8988T (cell line): Measurements from ENCODE around the gene HSPB9.
"Not testable (repeated sequence)": the region's sequence is repeated elsewhere in the genome, so short reads cannot be mapped to it uniquely, and the experiment has no call there.

Experiments
- DNase-seq: peaks from one replicate; pipeline ENCODE4 v3.0.0; 2011

HSPB9 gene

DNA sequence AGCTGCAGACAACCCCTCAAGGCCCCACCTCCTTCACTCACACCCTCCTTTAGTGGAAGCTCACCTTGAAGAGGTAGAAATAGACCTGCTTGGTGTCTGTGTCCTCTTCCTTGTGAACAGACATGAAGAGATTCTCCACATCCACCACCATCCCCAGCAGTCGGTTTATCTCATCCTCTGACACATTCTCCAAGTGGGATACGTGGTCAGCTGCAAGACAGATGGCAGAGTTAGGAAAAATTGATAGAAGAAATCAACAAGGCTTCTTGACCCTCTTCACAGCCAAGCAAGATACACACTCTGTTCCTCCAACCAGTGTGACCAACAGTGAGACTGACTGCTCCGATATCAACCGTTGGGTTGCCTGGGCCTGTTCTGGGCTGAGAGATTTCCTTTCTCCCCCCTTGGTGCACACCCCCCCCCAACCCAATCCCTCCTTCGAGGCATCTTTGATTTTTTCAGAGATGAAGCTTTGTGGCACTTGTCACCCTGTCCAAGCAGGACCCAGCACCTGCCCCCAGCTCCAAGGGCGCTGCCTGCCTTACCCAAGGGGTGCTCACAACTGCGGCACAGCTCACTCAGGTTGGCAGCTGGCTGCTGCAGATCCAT is 2.3 kb upstream of the HSPB9 start:
- no peak for DNase-seq

DNA sequence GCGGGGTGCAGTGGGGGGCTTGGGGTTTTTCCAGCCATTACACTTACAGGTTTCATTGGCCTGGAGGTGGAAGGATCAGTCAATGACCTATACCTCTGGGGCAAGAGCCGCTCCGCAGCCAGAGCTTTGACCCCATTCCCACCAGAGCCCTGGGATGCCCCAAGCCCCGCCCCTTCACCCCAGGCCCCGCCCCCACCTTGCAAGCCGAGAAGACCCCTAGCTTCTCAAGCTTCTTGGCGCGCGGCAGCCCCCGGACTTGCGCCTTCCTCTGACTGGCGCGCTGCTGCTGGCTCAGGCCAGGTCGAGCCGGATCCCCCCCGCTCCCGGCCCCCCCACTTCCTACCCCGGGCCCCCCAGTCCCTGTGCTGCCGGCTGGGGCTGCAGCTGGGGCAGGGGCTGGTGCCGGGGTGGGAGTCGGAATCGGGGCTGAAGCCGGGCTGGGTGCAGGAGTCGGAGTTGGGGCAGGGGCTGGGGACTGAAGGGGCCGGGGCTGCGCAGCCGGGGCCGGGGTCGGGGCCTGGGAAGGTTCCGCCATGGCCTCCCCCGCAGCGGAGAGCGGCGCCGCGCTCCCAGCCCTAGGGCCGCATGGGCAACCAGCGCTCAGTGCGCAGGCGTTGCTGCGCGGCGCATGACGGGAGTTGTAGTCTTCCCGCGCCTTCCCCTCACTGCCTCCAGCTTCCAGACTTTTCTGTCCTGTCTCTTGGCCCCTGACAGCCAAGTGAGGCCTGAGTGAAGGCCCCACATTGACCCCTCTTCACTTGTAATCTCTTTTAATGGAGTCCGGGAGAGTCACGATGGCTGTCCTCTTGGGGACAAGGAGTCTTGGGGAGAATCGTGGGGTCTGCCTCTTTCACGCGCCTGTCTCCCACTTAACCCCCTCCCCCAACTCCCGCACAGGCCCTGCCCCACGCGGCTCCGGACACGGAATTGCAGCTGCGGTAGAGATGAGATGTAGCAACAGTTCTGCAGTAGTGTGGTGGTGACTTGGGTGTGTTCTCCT is 1.5 kb upstream of the HSPB9 start, which contains the start of gene KAT2A:
Gene KAT2A, minus strand, starts transcription at position 598 of the 1,000 bp plus-strand sequence. Its CDS starts 63 bp downstream, at position 535.
- peak; percentile 95 for DNase-seq

DNA sequence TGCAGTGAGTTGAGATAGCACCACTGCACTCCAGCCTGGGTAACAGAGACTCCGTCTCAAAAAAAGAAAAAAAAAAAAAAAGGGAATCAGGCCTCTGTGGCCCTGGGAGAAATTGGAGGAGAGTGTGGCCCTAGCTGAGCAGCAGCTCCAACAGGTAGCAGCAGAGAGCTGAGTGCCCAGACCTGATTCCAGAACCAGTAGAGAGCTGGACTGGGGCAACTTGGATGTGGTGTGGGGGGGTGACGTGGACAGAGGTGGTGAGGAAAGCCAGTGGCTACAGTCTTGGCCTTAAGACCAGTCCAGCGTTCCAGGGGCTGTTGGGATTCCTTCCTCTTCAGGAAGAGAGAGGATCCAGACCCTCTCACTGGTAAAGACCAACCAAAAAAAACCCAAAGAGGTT is 1.7 kb downstream of the HSPB9 start:
- DNase-seq = no peak

DNA sequence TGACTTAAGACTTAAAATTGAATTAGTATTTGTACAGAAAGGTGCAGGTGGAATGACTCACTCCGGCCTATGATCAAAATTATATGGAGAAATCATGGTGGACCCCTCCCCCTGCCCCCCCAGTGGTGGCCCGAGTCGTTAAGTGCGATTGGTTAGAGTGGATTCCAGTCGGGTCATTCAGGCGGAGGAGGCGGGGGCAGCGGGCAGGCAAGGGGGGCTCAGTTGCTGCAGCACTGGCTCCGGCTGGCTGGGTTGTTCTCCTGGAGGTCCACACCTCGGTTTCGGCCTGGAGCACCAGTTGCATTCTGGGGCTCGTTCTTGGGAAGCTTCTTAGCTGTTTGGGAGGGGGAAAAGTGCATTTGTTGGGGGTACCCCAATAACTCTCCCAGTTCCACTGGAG is 3.0 kb downstream of the HSPB9 start:
- DNase-seq = no peak

DNA sequence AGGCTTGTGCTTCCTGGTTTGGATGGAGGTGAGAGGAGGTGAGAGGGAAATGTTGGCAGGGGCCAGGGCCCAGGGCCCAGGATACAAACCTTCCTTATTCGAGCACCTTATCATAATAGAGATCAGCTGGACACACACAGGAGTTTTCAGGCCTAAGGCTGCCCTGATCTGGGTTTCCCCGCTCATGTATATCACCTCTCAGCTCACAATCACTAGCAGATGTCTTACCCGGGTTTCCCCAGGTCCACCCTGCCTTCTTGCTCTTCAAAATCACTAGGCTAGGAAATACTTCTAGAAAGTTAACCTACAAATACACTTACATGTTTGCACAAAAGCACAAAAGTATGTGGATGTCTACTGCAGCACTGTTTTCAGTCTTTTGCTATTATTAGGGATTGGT is 4.2 kb downstream of the HSPB9 start:
- no peak for DNase-seq

DNA sequence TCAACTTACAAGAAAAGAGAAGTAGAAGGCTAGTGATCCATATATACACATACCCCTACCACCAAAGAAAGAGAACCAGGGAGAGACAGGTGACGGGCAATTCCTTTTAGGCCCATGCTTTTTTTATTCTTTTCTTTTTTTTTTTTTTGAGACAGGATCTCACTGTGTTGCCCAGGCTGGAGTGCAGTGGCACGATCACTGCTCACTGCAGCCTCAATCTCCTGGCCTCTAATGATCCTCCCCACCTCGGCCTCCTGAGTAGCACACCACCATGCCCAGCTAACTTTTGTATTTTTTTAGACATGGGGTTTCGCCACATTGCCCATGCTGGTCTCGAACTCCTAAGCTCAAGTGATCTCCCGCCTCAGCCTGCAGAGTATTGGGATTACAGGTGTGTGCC is 4.8 kb downstream of the HSPB9 start:
- DNase-seq = no peak

DNA sequence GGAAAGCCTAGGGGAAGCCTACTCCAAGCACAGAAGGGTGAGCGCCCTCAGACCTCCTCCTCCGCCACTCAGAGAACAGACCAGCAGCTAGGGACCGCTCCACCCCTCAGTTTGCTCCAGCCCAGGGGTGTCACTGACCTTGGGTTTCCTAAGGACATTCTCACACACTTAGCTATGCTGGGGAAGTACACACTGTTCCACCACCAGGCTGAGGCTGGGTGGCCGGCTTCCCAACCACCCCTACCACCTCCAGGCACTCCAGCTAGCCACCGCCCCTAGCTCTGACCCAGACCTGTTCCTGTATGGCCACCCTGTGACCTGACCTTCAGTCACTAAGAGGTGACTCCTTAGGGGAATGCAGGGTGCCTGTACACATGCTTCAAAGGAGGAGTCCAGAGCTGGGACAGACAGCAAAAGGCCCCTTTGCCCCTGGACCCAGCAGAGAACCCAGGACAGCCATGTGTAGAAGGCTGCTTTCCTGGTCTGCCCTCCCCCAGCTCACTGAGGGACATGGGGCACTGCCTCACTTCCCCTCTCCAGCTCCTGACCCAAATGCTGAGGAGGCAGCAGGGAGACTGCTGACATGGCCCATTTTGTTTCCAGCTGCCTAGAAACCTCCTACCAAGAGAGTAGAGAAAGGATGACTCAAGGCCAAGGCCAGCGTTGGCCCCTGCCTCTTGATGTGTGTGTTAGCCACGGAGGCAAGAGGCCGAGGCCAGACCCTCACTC is 6.7 kb downstream of the HSPB9 start:
- DNase-seq = no peak

DNA sequence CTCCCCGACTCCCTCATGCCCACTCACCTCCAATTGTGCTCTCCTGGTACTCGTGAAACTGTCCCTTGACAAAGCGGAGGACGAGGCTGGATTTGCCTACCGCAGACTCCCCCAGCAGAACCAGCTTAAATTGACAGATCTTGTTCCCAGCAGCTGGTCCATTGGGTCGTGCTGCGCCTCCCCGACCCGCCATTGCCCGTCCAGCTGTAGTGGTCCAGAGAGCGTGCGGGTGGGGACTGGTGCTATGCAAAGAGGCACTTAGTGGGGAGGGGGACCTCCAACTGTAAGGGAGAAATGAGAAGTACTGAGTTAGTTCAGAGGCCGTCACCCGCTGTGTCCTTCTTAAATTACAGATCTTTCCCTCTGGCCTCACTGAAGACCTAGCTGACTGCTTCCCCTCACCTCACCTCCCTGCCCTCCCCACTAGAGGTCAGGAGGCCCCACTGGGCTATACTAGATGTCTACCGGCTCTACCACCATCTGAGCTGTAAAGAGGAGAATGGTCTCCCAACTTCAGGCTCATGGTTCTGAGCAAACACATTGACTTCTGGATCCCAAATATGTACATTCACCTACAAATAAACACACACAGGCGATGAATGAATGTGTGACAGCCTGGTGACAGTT is 7.8 kb downstream of the HSPB9 start:
- DNase-seq = no peak

DNA sequence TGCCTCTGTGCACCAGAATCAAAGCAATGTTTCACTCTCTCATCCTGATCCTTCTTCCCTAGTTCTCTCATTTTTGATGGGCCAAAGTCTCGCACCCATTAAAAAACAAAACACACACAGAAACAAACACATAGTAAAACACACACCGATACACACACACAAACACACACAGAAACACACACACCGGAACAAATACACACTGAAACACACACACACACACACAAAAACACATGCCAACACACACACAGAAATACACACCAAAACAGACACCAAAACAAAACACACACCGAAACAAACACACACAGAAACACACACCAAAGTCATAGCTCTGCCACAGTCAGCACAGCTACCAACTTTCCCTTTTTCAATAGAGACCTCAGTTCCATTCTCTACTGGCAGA is 8.6 kb downstream of the HSPB9 start:
- no peak for DNase-seq

DNA sequence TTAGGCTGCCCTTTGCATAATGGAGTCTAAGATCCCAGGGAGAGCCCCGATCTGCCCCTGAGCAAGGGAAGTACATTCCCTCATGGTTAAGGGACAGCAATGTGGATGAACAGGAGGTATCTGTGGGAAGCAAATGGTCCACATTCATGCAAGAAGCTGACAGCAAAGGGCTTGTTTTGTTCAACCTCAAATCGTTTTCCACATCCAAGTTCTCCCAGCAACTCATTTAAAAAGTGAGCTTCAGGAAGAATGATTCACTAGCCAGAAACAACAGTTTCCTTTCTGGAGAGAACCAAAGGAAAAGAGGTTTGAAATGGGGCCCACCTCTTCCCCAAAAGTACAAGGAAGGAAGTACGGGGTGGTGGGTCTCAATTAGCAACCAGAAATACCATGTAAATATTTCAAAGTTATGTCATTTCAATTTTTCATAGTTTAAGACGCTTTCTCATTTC is 9.4 kb downstream of the HSPB9 start:
- DNase-seq = no peak

DNA sequence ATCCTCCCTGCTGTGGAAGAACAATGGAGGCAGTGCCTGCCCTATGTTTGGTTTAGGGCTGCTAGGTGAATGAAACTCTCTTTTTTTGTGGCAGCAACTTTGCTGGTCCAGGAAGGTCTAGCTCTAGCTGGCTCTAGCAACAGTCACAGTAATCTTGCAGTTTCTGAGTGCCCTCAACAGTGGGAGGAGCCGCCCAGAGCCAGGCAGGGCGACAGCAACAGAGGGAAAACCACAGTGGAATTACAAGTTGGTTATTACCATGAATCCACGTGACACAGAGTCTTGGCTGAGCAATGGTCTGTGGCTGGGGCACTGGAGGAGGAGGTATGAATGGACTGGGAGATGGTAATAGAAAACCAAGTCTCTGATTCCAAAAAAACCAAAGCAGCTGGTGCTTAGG is 10.3 kb downstream of the HSPB9 start:
- DNase-seq = no peak

DNA sequence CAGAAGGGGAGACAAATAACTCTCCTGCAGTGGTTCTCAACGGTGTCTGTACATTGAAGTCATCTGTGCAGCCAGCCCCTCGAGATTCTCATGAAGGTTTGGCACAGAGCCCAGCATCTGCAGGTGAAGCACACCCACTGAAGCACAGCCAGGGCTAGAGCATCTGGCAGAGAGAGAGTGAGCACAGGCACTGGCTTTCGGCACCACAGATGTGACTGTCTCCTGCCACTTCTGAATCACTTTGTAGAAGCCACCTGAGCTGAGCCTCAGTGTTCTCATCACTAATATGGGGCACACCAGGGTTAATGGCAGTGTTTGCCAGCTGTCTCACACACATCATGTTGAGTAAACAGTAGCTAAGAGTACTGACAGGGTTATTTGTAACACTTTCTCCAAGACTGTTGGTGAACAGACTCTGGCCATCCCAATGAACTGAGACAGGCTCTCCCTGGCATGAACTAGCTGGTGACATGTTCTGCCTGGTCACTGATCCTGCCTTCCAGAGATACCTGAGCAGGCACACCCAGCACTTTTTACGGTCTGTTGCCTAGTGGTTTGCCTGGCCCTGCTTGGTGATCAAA is 10.9 kb downstream of the HSPB9 start:
- no peak for DNase-seq

DNA sequence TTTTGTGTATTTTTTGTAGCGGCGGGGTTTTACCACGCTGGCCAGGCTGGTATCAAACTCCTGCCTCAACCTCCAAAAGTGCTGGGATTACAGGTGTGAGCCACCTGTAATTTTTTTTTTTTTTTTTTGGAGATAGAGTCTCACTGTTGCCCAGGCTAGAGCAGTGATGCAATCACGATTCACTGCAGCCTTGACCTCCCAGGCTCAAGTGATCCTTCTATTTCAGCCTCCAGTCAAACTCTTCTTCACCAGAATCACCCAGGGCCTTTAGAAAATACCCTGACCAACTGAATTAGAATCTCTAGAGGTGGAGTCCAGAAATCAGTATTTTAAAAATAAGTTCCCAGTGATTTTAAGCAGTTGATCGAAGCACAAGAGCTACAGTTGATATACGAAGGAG is 12.5 kb downstream of the HSPB9 start:
- no peak for DNase-seq

DNA sequence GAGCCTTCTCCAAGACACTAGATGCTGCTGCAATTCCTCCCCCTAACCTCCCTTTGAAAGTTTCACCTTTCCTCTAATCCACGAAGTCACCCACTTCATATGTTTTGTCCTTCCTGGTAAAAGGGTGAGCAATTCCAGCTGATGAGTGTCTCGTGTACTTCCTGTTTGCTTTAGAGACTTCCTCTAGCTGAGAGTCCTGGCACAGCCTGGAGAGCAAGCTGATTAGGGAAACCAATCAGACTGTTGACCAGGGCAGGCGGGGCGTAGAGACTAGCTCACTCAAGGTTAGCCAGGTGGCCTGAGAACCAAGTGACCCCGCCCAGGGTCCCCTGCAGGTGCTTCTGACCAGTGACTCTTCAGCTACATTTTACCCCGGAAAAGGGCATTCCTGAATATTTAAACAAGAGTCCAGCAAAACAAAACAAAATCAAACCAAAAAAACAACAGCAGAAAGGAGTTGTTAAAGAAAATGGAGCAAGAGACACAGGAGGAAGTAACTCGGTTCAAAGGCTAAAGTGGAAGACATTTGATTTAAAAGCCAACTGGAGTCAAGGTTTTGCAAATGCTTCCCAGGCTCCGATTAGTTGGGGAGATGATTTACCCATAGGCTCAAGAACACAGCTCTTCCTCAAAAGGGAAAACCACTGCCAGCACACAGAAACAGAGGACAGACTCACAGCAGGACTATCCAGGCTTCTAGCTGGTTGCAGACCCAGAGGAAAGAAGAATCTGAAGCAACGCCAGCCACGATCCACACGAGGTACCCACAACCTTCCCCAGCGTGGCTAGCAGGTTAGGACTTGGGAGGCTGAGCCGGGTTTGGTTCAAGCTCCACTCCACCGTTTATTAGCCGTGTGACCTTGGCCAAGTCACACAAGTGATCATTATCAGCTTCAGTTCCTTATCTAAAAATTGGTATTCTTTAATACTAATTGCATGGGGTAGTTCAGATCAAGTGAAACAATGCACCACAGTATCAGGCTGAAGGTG is 13.4 kb downstream of the HSPB9 start:
- no peak for DNase-seq

DNA sequence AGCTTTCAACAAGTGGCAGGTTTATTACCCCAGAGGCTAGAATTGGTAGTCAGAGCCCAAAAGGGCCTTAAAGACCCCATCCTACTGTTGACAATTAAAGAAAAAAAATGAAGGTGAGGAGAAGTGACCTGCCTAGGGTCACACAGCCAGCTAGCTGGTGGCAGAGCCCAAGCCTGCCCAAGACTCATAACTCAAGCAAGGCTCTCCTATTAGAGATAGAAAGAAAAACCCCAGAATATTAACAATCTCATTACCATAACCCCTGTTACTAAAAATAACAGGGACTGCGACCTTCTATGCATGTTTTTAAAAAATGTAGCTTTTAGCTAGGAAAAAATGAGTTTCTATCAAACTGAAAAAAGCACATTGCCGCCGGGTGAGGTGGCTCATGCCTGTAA is 14.0 kb downstream of the HSPB9 start:
- no peak for DNase-seq

DNA sequence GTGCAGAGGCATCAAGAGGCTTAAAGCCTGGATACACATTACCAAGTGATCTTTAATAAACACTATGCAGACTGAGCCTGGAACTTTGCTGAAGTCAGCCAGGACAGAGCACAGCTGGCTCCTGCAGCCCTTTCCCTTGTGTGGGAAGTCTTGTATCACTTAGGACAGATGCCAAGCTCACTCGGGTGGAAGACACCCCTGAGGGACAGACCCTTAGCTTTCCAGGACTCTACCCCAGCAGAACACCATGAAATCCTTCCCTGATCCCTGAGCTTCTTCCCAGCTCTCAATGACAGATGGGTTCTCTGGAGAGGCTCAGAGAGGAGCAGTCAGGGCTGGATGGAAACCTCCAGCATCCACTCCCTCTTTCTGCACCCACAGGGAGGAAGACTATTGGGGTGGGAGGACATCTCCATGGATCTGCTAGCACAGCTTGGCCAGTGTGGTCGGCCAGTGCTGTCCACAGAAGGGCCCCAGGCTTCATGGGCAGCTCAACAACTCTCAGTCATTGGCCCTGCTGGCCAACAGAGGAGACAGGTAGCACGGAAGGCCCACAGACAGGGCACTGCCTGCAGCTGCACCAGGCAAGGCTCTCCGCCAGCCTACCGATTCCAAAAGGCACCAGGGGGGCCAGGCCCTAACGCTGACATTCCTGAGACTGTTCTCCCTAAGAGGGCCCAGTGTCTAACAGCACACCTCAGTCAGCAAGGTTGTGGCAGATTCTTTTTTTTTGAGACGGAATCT is 16.3 kb downstream of the HSPB9 start:
- no peak for DNase-seq

DNA sequence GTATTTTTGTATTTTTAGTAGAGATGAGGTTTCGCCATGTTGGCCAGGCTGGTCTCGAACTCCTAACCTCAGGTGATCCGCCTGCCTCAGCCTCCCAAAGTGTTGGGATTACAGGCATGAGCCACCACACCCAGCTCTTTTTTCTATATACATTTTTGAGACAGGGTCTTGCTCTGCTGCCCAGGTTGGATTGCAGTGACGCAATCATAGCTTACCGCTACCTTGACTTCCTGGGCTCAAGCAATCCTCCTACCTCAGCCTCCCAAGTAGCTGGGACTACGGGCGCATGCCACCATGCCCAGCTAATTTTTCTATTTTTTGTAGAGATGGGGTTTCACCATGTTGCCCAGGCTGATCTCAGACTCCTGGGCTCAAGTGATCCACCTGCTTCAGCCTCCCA is 18.1 kb downstream of the HSPB9 start:
- DNase-seq = not testable (repeated sequence)

DNA sequence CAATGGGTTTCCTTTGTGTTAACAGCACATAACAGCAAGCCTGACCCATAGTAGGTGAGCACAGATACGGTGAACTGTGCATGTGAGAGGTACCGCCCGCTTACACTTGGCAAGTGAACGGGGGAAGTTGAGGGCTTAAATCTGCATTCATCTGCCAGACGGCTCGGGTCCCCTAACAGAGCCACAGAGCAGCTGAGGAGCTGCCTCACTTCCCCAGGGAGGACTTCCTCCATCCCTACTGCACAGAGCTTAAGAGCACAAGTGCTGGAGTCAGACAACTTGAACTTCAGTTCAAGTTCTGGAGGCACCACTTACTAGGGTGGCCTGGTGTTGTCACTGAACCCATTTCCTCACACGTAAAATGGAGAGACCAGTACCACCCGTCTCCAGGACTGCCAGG is 18.8 kb downstream of the HSPB9 start:
- no peak for DNase-seq

DNA sequence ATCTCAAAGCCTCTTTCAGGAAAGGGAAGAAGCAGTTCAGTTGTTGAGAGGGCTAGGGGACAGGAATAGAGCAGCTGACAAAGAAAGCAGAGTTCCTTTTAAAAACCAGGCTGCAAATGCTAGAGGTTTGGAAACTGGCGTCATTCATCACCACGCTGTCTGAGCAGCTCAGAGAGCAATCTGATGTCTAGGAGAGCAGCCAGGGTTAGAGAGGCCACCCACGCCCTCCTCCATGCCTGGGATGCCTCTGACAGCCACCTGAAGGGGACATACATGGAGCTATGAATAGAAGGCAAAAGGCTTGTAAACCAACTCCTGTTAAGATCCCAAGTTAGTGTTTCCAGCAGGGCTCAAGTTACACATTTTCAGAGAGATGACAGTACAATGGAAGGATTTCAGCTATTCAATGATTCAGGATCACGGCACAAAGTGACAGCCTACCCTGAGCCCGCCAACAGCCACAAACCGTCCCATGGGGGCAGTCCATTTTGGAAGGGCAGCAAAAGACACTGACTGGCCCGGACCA is 19.8 kb downstream of the HSPB9 start:
- no peak for DNase-seq

DNA sequence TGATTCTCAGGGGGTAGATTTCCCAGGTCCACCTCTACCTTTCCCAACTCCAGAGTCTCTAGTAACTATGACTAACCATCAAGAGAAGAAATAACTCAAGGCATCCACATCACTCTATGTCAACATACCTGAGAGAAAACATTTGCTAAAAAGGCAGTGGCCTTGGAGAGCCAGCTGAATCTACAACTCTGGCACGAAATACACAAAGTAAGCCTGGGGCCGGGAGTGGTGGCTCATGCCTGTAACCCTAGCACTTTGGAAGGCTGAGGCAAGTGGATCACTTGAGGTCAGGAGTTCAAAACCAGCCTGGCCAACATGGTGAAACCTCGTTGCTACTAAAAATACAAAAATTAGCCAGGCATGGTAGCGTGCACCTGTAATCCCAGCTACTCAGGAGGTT is 20.5 kb downstream of the HSPB9 start:
- not testable (repeated sequence) for DNase-seq
